GM23338 (cell line): ENCODE data around the gene DIPK1A. TPM values are rescaled to one million over a fixed set of nuclear protein-coding genes. Genes with fewer than 3 reads are reported as not detected.
A peak's percentile ranks its signal among the peaks of the same experiment; 100 is the strongest.

Source experiments
- ATAC-seq: fragments of 200-7000 bp; cut with Tn5 transposase; 3 replicates; pipeline ENCODE4 v1.9.1; 2020
- DNase-seq: peaks from one replicate; pipeline ENCODE4 v3.0.0-alpha.2; 2015; ENCODE audit warnings: low spot score
- H2AFZ ChIP-seq: fragments of 200-600 bp; sonication (generic); 2 replicates; pipeline ENCODE4 v1.8.0; 2016; ENCODE audit warnings: antibody characterized with exemption, mild to moderate bottlenecking, moderate library complexity
- H3F3A ChIP-seq: fragments of 200-600 bp; sonication (generic); replicated peaks from 2 replicates; pipeline ENCODE4 v1.8.0; 2017; ENCODE audit warnings: antibody characterized with exemption, mixed run types, low read depth
- H3K27ac ChIP-seq: fragments of 200-600 bp; sonication (generic); 2 replicates; pipeline ENCODE4 v1.6.1; 2016; ENCODE audit warnings: low read depth
- H3K27me3 ChIP-seq: fragments of 200-600 bp; sonication (generic); 2 replicates; pipeline ENCODE4 v1.8.0; 2016; ENCODE audit warnings: mild to moderate bottlenecking, mixed run types, moderate library complexity; ENCODE audit not compliant: insufficient read depth
- H3K36me3 ChIP-seq: fragments of 200-600 bp; sonication (generic); 2 replicates; pipeline ENCODE4 v1.8.0; 2016; ENCODE audit warnings: mild to moderate bottlenecking; ENCODE audit not compliant: insufficient read depth
- H3K4me1 ChIP-seq: fragments of 200-600 bp; sonication (generic); 2 replicates; pipeline ENCODE4 v1.8.0; 2016; ENCODE audit warnings: mild to moderate bottlenecking, moderate library complexity; ENCODE audit not compliant: insufficient read depth
- H3K4me2 ChIP-seq: fragments of 200-600 bp; sonication (generic); 2 replicates; pipeline ENCODE4 v1.7.1; 2017; ENCODE audit warnings: mixed run types
- H3K4me3 ChIP-seq: fragments of 200-600 bp; sonication (generic); 2 replicates; pipeline ENCODE4 v1.6.1; 2016; ENCODE audit warnings: mixed run types
- H3K79me2 ChIP-seq: fragments of 200-600 bp; sonication (generic); replicated peaks from 2 replicates; pipeline ENCODE4 v1.8.0; 2017; ENCODE audit warnings: mild to moderate bottlenecking; ENCODE audit not compliant: insufficient read depth
- H3K9me2 ChIP-seq: fragments of 200-600 bp; sonication (generic); 2 replicates; pipeline ENCODE4 v1.8.0; 2017; ENCODE audit not compliant: insufficient read depth
- H4K20me1 ChIP-seq: fragments of 200-600 bp; sonication (generic); replicated peaks from 2 replicates; pipeline ENCODE4 v1.8.0; 2017; ENCODE audit warnings: mild to moderate bottlenecking; ENCODE audit not compliant: insufficient read depth
- H3K27ac Mint-ChIP-seq: 2 replicates; pipeline ENCODE4 v1.8.0; 2020; ENCODE audit warnings: inconsistent platforms, mild to moderate bottlenecking, moderate library complexity, mixed read lengths
- H3K27me3 Mint-ChIP-seq: 3 replicates; pipeline ENCODE4 v1.8.0; 2022; ENCODE audit warnings: low read depth, mild to moderate bottlenecking, moderate library complexity, mixed read lengths, inconsistent platforms; ENCODE audit not compliant: insufficient read depth, poor library complexity
- H3K36me3 Mint-ChIP-seq: 3 replicates; pipeline ENCODE4 v1.8.0; 2021; ENCODE audit warnings: low read depth, mild to moderate bottlenecking, inconsistent platforms, moderate library complexity, mixed read lengths
- H3K4me1 Mint-ChIP-seq: 3 replicates; pipeline ENCODE4 v1.8.0; 2020; ENCODE audit warnings: mild to moderate bottlenecking, inconsistent platforms, mixed read lengths
- H3K4me3 Mint-ChIP-seq: 3 replicates; pipeline ENCODE4 v1.8.0; 2021; ENCODE audit warnings: moderate library complexity, mild to moderate bottlenecking, inconsistent platforms, mixed read lengths
- H3K9me3 Mint-ChIP-seq: 3 replicates; pipeline ENCODE4 v1.8.0; 2020; ENCODE audit warnings: moderate library complexity, mild to moderate bottlenecking, inconsistent platforms, mixed read lengths
- CREB1 ChIP-seq: fragments of 250-450 bp; sonication (Bioruptor Pico); IDR thresholded peaks from 2 replicates; pipeline ENCODE4 v1.5.0; 2020; ENCODE audit warnings: low read depth, mild to moderate bottlenecking, moderate library complexity
- CTCF ChIP-seq, 2 experiments: fragments of 200-600 bp in 1 of 2; sonication (generic) in 1 of 2; conservative IDR thresholded peaks; 2 replicates each; pipeline versions ENCODE4 v1.5.1 to v1.6.1; 2016 to 2017; ENCODE audit warnings: antibody characterized with exemption in 2 of 2, low read depth in 2 of 2, mild to moderate bottlenecking in 2 of 2, moderate library complexity in 1 of 2
- ETS1 ChIP-seq: IDR thresholded peaks from 2 replicates; pipeline ENCODE4 v1.6.1; 2016; ENCODE audit warnings: antibody characterized with exemption
- EZH2 ChIP-seq: fragments of 200-600 bp; sonication (generic); IDR thresholded peaks from one replicate; pipeline ENCODE4 v1.8.0; 2017; ENCODE audit warnings: antibody characterized with exemption, mild to moderate bottlenecking, low read depth; ENCODE audit not compliant: unreplicated experiment
- ZNF331 ChIP-seq: fragments of 250-450 bp; sonication (Bioruptor Pico); IDR thresholded peaks from 2 replicates; pipeline ENCODE4 v1.5.0; 2020; ENCODE audit warnings: low read depth, mild to moderate bottlenecking, moderate library complexity
- ZNF462 ChIP-seq: fragments of 250-450 bp; sonication (Bioruptor Pico); IDR thresholded peaks from 2 replicates; pipeline ENCODE4 v1.5.0; 2020; ENCODE audit warnings: mild to moderate bottlenecking, moderate library complexity
- polyA plus RNA-seq: library from polyadenylated mRNA; unstranded; fragments of >200 nt; fragmentation: Nextera tagmentation; extraction: Ambion mirVana; gene quantifications from 2 replicates; pipeline ENCODE4 v1.2.1, GENCODE V29; 2016
- total RNA-seq: library from RNA; depleted of rRNA; stranded (reverse); fragments of >200 nt; shearing (Covaris generic); gene quantifications from 2 replicates; pipeline ENCODE4 v1.2.3, GENCODE V29; 2014

DIPK1A gene
- total and polyA plus RNA-seq, 2 experiments from 2014 or later: 4.8 to 6.1 TPM

- peaks cover 14% of the 10 kb centered on the region for H3K4me1 ChIP-seq
- peak overlapping the region; percentile 98 for H2AFZ ChIP-seq
- no peaks in the 10 kb centered on the region for H3K9me3 Mint-ChIP-seq
- no peak overlapping the region for H3K27ac Mint-ChIP-seq
- no peaks in the 10 kb centered on the region for H3K36me3 Mint-ChIP-seq
- H4K20me1 ChIP-seq: no peaks in the 10 kb centered on the region; the same call in 1 of the 2 replicates
- no peak overlapping the region for H3K27ac ChIP-seq
- peak overlapping the region; percentile 85 for H3K4me3 Mint-ChIP-seq
- no peaks in the 10 kb centered on the region for H3F3A ChIP-seq
- TF ChIP-seq EZH2 (no peak), CTCF (conservative IDR thresholded peaks at IDR 0.05; ENCODE audit: low read depth in 2 of 2) (peak; percentile 63 to 73)
- H3K79me2 ChIP-seq: no peaks in the 10 kb centered on the region
- peak; percentile 69 for DNase-seq
- H3K9me2 ChIP-seq: no peaks in the 10 kb centered on the region
- peak overlapping the region; percentile 94 for H3K4me2 ChIP-seq
- H3K4me1 Mint-ChIP-seq: peaks cover 7% of the 10 kb centered on the region; the same call in 2 of the 3 replicates
- peaks cover 6% of the 10 kb centered on the region for H3K27me3 ChIP-seq
- H3K36me3 ChIP-seq: no peaks in the 10 kb centered on the region
- H3K4me3 ChIP-seq: peak overlapping the region; percentile 75
- H3K27me3 Mint-ChIP-seq: peaks cover 6% of the 10 kb centered on the region
- peak; percentile 48 for ATAC-seq
Measured at GRCh38 chr1:92960395-92961130, 699 bp downstream of the DIPK1A start.

- Mint-ChIP-seq H3K27ac (no peak overlapping the region), H3K9me3 (no peaks in the 10 kb centered on the region), H3K36me3 (no peaks in the 10 kb centered on the region), H3K4me1 (peaks cover 7% of the 10 kb centered on the region; the same call in 2 of the 3 replicates), H3K4me3 (no peak overlapping the region), H3K27me3 (peaks cover 8% of the 10 kb centered on the region)
- Histone ChIP-seq H3K9me2 (no peaks in the 10 kb centered on the region), H4K20me1 (no peaks in the 10 kb centered on the region; the same call in 1 of the 2 replicates), H3K4me2 (no peak overlapping the region), H3F3A (no peaks in the 10 kb centered on the region), H3K4me3 (no peak overlapping the region), H2AFZ (no peak overlapping the region), H3K27me3 (peaks cover 6% of the 10 kb centered on the region), H3K27ac (no peak overlapping the region), H3K36me3 (no peaks in the 10 kb centered on the region), H3K79me2 (no peaks in the 10 kb centered on the region; the same call in 1 of the 2 replicates), H3K4me1 (peaks cover 14% of the 10 kb centered on the region)
- TF ChIP-seq ZNF331 (no peak), CREB1 (CRISPR knock-in tag) (no peak), EZH2 (no peak), ZNF462 (no peak), ETS1 (no peak)
- no peak for ATAC-seq
- no peak for DNase-seq
Measured at GRCh38 chr1:92958203-92958970, 2.9 kb downstream of the DIPK1A start.
